IMR-90 (cell line): Measurements from ENCODE around the gene XKR7. TPM values are rescaled to one million over a fixed set of nuclear protein-coding genes. Genes with fewer than 3 reads are reported as not detected.

Experiments
- microRNA-seq, 2 experiments: library from miRNA; stranded (forward) in 1 of 2; unstranded in 1 of 2; fragments of 10-50 nt in 1 of 2; fragments of <30 nt in 1 of 2; gene quantifications in 1 of 2; microRNA quantifications in 1 of 2; one replicate each; pipeline versions ENCODE3 to v1.1.0; 2013 to 2020; ENCODE audit not compliant: insufficient read depth in 1 of 2, insufficient read length in 1 of 2, unreplicated experiment in 1 of 2
- polyA plus RNA-seq, 3 experiments: library from polyadenylated mRNA; depleted of rRNA; stranded (reverse); fragments of >200 nt; gene quantifications; 2 replicates each; pipeline ENCODE4 v1.2.3, GENCODE V29; 2012; ENCODE audit warnings: low replicate concordance in 1 of 3
- small RNA-seq, 5 experiments: library from RNA; depleted of rRNA; stranded (forward); fragments of <200 nt; gene quantifications; one replicate each; pipeline ENCODE3, GENCODE V24; 2012
- total RNA-seq: library from RNA; depleted of rRNA; stranded (reverse); fragments of >200 nt; gene quantifications from 2 replicates; pipeline ENCODE4 v1.2.3, GENCODE V29; 2012; rRNA removed

The XKR7 gene
- total and polyA plus RNA-seq, 2 of the 4 experiments (the other 2 are of a cell fraction): not detected

Small RNA genes lying within 50 kb of the gene (microRNA-seq; reads per million reads assigned to microRNA genes)
- gene RNA5SP481 (ENCODE audit: insufficient read depth, insufficient read length): not detected
- gene RNA5SP482 (ENCODE audit: insufficient read depth, insufficient read length): not detected

Small RNA genes lying within 50 kb of the gene (small RNA-seq; reads per million reads assigned to genes)
- gene RNA5SP481: 0 to 1.5 (median 0.33) reads per million in 5 experiments
- gene RNA5SP482: 0 reads per million in 5 experiments

Other genes with a start within 250 kb of the XKR7 start
- gene BCL2L1, start 245.3 kb upstream of the XKR7 start, total RNA-seq: 41.9 and 45.5 TPM in 2 replicates
- gene BCL2L1, start 245.3 kb upstream of the XKR7 start, polyA plus RNA-seq (2012; rRNA removed): 40.2 and 41.9 TPM in 2 replicates
- 72.2 and 82.2 TPM in 2 replicates for gene TPX2, start 228.9 kb upstream of the XKR7 start, total RNA-seq
- 27.6 and 28.5 TPM in 2 replicates for gene TPX2, start 228.9 kb upstream of the XKR7 start, polyA plus RNA-seq (2012; rRNA removed)
- 0.18 and 0.28 TPM in 2 replicates for gene MYLK2, start 148.8 kb upstream of the XKR7 start, total RNA-seq
- gene MYLK2, start 148.8 kb upstream of the XKR7 start, polyA plus RNA-seq (2012; rRNA removed): 0.19 and 0.27 TPM in 2 replicates
- not detected in 2 replicates for gene FOXS1, start 122.5 kb upstream of the XKR7 start, total RNA-seq
- gene FOXS1, start 122.5 kb upstream of the XKR7 start, polyA plus RNA-seq (2012; rRNA removed): not detected in 2 replicates
- not detected in 2 replicates for gene DUSP15, start 97.6 kb upstream of the XKR7 start, total RNA-seq
- gene DUSP15, start 97.6 kb upstream of the XKR7 start, polyA plus RNA-seq (2012; rRNA removed): not detected in 2 replicates
- gene TTLL9, start 97.5 kb upstream of the XKR7 start, total RNA-seq: not detected in 2 replicates
- gene TTLL9, start 97.5 kb upstream of the XKR7 start, polyA plus RNA-seq (2012; rRNA removed): not detected in 2 replicates
- gene PDRG1, start 16.1 kb upstream of the XKR7 start, total RNA-seq: 5.0 and 5.8 TPM in 2 replicates
- gene PDRG1, start 16.1 kb upstream of the XKR7 start, polyA plus RNA-seq (2012; rRNA removed): 15.7 and 16.0 TPM in 2 replicates
- gene CCM2L, start 42.3 kb downstream of the XKR7 start, total RNA-seq: not detected in 2 replicates
- not detected in 2 replicates for gene CCM2L, start 42.3 kb downstream of the XKR7 start, polyA plus RNA-seq (2012; rRNA removed)
- not detected in 2 replicates for gene HCK, start 84.1 kb downstream of the XKR7 start, total RNA-seq
- gene HCK, start 84.1 kb downstream of the XKR7 start, polyA plus RNA-seq (2012; rRNA removed): not detected in 2 replicates
- gene TM9SF4, start 141.6 kb downstream of the XKR7 start, total RNA-seq: 31.1 and 35.3 TPM in 2 replicates
- 59.1 and 62.0 TPM in 2 replicates for gene TM9SF4, start 141.6 kb downstream of the XKR7 start, polyA plus RNA-seq (2012; rRNA removed)
- gene PLAGL2, start 239.6 kb downstream of the XKR7 start, total RNA-seq: 2.9 and 3.1 TPM in 2 replicates
- gene PLAGL2, start 239.6 kb downstream of the XKR7 start, polyA plus RNA-seq (2012; rRNA removed): 7.5 and 7.7 TPM in 2 replicates
- 23.1 and 25.5 TPM in 2 replicates for gene POFUT1, start 239.7 kb downstream of the XKR7 start, total RNA-seq
- gene POFUT1, start 239.7 kb downstream of the XKR7 start, polyA plus RNA-seq (2012; rRNA removed): 35.4 and 41.1 TPM in 2 replicates